Nasal cavity respiratory epithelium epithelial cell of viscerocranial mucosa (primary cell): ENCODE results near the gene DNAJB8. TPM values are rescaled to one million over a fixed set of nuclear protein-coding genes. Genes with fewer than 3 reads are reported as not detected.

ENCODE experiments used
- total RNA-seq: library from RNA; depleted of rRNA; stranded (reverse); fragments of >200 nt; gene quantifications from 2 replicates; pipeline ENCODE4 v1.2.3, GENCODE V29; 2014

The DNAJB8 gene
- not detected in 2 replicates for total RNA-seq

GRCh38 chr3:128466840-128467541 lies at the start of gene DNAJB8:
Gene DNAJB8 (minus strand): TSS chr3:128466890. CDS start chr3:128463245, 3,645 bp downstream.

GRCh38 chr3:128492671-128493569 lies 26.2 kb upstream of the DNAJB8 start, which contains the start of gene GATA2:
Gene GATA2 (minus strand): TSS chr3:128493201. CDS start chr3:128487031, 6,170 bp downstream.

Other genes with a start within 250 kb of the DNAJB8 start
- gene GATA2, start 26.3 kb upstream of the DNAJB8 start, total RNA-seq = not detected in 2 replicates
- 332 and 616 TPM in 2 replicates for gene RPN1, start 183.9 kb upstream of the DNAJB8 start, total RNA-seq